Tibial artery (tissue), 4 donors: ENCODE results near the gene DMRTA1.

Source experiments
- DNase-seq, 2 donors: peaks; one replicate each; pipeline ENCODE4 v3.0.0-alpha.2; 2019
- H3K27ac ChIP-seq, 2 donors: fragments of 200-600 bp; sonication (generic) in 1 of 2; 1 replicate in 1 of 2; 2 replicates in 1 of 2; pipeline ENCODE4 v1.5.1; 2018 to 2019; ENCODE audit warnings: mild to moderate bottlenecking in 1 of 2
- H3K27me3 ChIP-seq, 2 donors: fragments of 200-600 bp; sonication (generic) in 1 of 2; one replicate each; pipeline versions ENCODE4 v1.5.1 to v1.6.0; 2016 to 2019
- H3K36me3 ChIP-seq, 3 donors: fragments of 200-600 bp; sonication (generic) in 2 of 3; one replicate each; pipeline ENCODE4 v1.5.1; 2016 to 2019; ENCODE audit warnings: mild to moderate bottlenecking in 2 of 3
- H3K4me1 ChIP-seq, 4 donors: fragments of 200-600 bp; sonication (generic) in 2 of 4; 1 replicate in 3 of 4; 2 replicates in 1 of 4; pipeline ENCODE4 v1.5.1; 2016 to 2019
- H3K4me3 ChIP-seq, 2 donors: fragments of 200-600 bp; sonication (generic) in 1 of 2; 1 replicate in 1 of 2; 2 replicates in 1 of 2; pipeline ENCODE4 v1.5.1; 2018 to 2019; ENCODE audit warnings: mild to moderate bottlenecking in 2 of 2
- H3K9me3 ChIP-seq, 3 donors: fragments of 200-600 bp; sonication (generic) in 1 of 3; one replicate each; pipeline ENCODE4 v1.5.1; 2016 to 2019
- intact Hi-C: fragments of 100-400 bp; cut with DNase I; formaldehyde crosslinking; loops from one replicate; pipeline ENCODE4 v1.15.0; 2023; ENCODE audit warnings: low total_unique reads
- TF ChIP-seq, protein P1 (sequence below), 2 experiments: fragments of 200-600 bp in 1 of 2; fragments of 450-650 bp in 1 of 2; IDR thresholded peaks; one replicate each; pipeline ENCODE4 v1.5.1; 2017 to 2019; ENCODE audit warnings: antibody characterized with exemption in 2 of 2, mild to moderate bottlenecking in 1 of 2, moderate library complexity in 1 of 2

The DMRTA1 gene

DNA sequence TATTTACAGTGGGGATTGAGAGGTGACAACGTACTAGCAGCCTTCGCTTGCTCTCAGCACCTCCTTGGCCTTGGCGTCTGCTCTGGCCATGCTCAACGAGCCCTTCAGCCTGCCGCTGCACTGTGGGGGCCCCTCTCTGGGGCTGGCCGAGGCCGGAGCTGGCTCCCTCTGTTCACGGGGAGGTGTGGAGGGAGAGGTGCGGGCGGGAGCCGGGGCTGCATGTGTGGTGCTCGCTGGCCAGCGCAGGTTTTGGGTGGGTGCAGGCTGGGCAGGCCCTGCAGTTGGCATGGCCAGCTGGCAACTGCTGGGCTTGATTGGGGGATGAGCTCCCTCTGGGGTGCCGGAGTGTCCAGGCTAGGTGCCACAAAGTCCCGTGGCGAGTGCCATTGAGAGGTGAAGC lies 5.8 kb upstream of the DMRTA1 start:
- Histone ChIP-seq H3K27me3 (peaks cover 0 to 3% of the 10 kb centered on the region in 2 donors), H3K27ac (no peak overlapping the region), H3K4me1 (no peaks in the 10 kb centered on the region), H3K36me3 (no peaks in the 10 kb centered on the region), H3K4me3 (no peak overlapping the region), H3K9me3 (no peaks in the 10 kb centered on the region)
- no peak for DNase-seq
- TF ChIP-seq, protein P1, sequence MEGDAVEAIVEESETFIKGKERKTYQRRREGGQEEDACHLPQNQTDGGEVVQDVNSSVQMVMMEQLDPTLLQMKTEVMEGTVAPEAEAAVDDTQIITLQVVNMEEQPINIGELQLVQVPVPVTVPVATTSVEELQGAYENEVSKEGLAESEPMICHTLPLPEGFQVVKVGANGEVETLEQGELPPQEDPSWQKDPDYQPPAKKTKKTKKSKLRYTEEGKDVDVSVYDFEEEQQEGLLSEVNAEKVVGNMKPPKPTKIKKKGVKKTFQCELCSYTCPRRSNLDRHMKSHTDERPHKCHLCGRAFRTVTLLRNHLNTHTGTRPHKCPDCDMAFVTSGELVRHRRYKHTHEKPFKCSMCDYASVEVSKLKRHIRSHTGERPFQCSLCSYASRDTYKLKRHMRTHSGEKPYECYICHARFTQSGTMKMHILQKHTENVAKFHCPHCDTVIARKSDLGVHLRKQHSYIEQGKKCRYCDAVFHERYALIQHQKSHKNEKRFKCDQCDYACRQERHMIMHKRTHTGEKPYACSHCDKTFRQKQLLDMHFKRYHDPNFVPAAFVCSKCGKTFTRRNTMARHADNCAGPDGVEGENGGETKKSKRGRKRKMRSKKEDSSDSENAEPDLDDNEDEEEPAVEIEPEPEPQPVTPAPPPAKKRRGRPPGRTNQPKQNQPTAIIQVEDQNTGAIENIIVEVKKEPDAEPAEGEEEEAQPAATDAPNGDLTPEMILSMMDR (IDR thresholded peaks at IDR 0.05) = no peak
- intact Hi-C loops = no loop called here

DNA sequence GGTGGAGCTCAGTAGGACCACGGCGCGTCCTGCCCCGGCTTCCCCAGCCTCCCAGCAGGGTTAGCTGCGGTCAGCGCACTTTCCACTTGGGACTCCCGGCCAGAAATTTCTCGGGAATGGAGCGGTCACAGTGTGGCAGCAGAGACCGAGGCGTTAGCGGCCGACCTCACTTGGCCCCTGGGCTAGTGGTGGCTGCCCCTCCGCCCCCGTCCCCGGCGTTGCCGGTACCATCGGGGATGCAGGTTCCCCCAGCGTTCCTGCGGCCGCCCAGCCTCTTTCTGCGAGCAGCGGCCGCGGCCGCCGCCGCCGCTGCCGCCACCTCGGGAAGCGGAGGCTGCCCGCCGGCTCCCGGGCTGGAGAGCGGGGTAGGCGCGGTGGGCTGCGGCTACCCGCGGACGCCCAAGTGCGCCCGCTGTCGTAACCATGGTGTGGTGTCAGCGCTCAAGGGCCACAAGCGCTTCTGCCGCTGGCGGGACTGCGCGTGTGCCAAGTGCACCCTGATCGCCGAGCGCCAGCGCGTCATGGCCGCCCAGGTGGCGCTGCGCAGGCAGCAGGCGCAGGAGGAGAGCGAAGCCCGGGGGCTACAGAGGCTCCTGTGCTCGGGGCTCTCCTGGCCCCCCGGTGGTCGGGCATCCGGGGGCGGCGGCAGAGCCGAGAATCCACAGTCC lies 460 bp downstream of the DMRTA1 start:
- peak overlapping the region; percentile 85 for H3K27ac ChIP-seq
- H3K4me1 ChIP-seq = peaks cover 0 to 12% (median 6%) of the 10 kb centered on the region in 4 donors
- TF ChIP-seq, protein P1 (IDR thresholded peaks at IDR 0.05) = no peak
- no peaks in the 10 kb centered on the region for H3K36me3 ChIP-seq
- no peaks in the 10 kb centered on the region for H3K9me3 ChIP-seq
- H3K4me3 ChIP-seq = peak overlapping the region; percentile 66 to 80
- DNase-seq = peak; percentile 33 to 68
- H3K27me3 ChIP-seq = peaks cover 0 to 3% of the 10 kb centered on the region in 2 donors
- intact Hi-C loops = no loop called here

DNA sequence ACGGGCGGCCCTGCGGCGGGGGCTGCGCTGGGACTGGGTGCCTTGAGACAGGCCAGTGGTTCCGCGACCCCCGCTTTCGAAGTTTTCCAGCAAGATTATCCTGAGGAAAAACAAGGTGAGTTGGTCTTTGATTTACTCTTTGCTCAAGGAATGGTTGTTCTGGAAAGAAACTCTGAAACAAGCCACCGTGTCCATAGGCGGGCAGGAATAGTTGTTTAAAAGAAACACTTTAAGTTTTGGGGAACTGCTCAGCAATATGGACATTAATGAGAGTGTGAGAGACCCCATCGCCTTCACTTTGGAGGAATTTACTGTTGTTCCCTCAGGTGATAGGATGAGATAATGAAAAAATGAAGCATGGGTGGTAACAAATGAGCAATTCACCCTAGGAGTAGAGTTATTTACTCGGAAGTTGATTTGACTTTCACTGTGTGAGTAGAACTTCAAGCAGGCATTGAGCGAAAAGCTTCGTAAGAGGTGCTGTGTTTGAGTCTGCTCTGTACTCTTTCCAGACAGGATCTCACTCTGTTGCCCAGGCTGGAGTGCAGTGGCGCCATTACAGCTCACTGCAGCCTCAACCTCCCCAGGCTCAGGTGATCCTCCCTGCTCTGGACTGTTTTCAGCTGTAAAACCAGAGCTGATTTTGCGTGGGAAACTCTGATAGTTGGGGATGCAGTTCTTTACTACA lies 1.1 kb downstream of the DMRTA1 start:
- H3K36me3 ChIP-seq = no peaks in the 10 kb centered on the region
- H3K4me1 ChIP-seq = peaks cover 0 to 12% (median 6%) of the 10 kb centered on the region in 4 donors
- H3K27ac ChIP-seq = peak overlapping the region; percentile 85
- H3K9me3 ChIP-seq = no peaks in the 10 kb centered on the region
- TF ChIP-seq, protein P1 (IDR thresholded peaks at IDR 0.05) = no peak
- intact Hi-C loops = no loop called here
- no peak for DNase-seq
- H3K4me3 ChIP-seq = peak overlapping the region; percentile 66 to 80
- peaks cover 0 to 3% of the 10 kb centered on the region in 2 donors for H3K27me3 ChIP-seq

DNA sequence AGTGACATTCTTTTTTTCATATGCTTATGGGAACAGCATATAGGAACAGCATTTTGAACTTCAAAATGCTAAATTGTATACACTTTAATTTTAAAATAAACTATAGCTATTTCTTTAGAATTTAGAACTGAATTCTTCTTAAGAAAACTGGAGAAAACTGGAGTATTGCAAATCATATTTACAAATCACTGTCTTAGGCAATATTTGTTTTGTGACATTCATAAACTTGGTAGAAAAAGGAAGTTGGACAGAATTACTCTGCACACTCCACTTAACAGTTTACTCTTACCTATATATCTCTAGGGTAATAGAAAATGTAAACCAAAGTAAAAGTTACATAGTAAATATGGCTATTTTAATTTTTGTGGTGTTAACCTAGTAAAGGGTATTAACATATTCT lies 3.1 kb downstream of the DMRTA1 start:
- intact Hi-C loops = loop anchor here (5.0 to 10.0 kb wide), 2 partner anchors 145 to 637 kb away; no protein-coding TSS in a partner anchor
- DNase-seq = no peak
- TF ChIP-seq, protein P1 (IDR thresholded peaks at IDR 0.05) = no peak
- H3K4me3 ChIP-seq = no peak overlapping the region
- no peak overlapping the region for H3K27ac ChIP-seq
- no peaks in the 10 kb centered on the region for H3K36me3 ChIP-seq
- no peaks in the 10 kb centered on the region for H3K27me3 ChIP-seq
- peaks cover 0 to 12% (median 6%) of the 10 kb centered on the region in 4 donors for H3K4me1 ChIP-seq
- no peaks in the 10 kb centered on the region for H3K9me3 ChIP-seq

DNA sequence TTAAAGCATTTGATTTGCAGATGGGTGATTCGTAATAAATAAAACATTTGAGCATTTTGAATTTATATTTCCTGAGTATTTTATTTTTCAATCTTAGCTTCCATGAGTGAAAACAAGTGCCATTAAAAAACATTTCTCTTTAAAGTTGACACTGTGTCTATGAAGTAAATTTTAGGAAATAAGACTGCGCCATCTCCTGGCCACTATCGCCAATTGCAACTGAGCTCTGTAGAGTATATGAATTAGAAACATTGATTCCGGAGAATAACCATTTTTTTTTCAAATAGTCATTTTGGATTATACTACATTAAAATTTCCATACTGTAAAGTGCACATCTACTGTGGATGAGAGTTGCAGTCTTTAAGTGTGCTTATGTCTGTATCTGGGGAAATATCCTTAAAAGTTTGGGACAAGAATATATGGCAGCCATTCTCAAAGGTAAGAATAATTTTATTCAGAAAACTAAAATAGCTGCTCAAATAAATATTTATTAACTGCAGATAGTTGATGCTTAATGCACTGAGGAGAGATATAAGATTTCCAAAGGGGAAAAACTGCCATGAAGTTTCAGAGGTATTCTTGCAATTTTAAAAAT lies 5.9 kb downstream of the DMRTA1 start:
- peaks cover 0 to 9% (median 1%) of the 10 kb centered on the region in 4 donors for H3K4me1 ChIP-seq
- TF ChIP-seq, protein P1 (IDR thresholded peaks at IDR 0.05) = peak; percentile 68 to 70
- DNase-seq = peak in 1 of 2 donors; percentile 51
- H3K36me3 ChIP-seq = no peaks in the 10 kb centered on the region
- no peak overlapping the region for H3K27ac ChIP-seq
- intact Hi-C loops = loop anchor here (5.0 to 10.0 kb wide), 2 partner anchors 148 to 640 kb away; no protein-coding TSS in a partner anchor
- H3K27me3 ChIP-seq = no peaks in the 10 kb centered on the region
- no peak overlapping the region for H3K4me3 ChIP-seq
- H3K9me3 ChIP-seq = no peaks in the 10 kb centered on the region
